IPS-11a (cell line): Measurements from ENCODE around the gene COL5A1.

Experiments
- H3K4me3 ChIP-seq: one replicate; pipeline ENCODE4 v1.5.1; 2013; ENCODE audit warnings: low read depth, low read length, control low read depth

The COL5A1 gene

GRCh38 chr9:134782921-134783698 is 141.5 kb downstream of the COL5A1 start:
- no peak overlapping the region for H3K4me3 ChIP-seq

- no peak overlapping the region for H3K4me3 ChIP-seq
Measured at GRCh38 chr9:134783699-134784039, 142.1 kb downstream of the COL5A1 start.

GRCh38 chr9:134784577-134785305 is 143.1 kb downstream of the COL5A1 start:
- no peak overlapping the region for H3K4me3 ChIP-seq

GRCh38 chr9:134785325-134786108 is 143.9 kb downstream of the COL5A1 start:
- no peak overlapping the region for H3K4me3 ChIP-seq

GRCh38 chr9:134787601-134788531 is 146.3 kb downstream of the COL5A1 start:
- no peak overlapping the region for H3K4me3 ChIP-seq

- H3K4me3 ChIP-seq = no peak overlapping the region
Measured at GRCh38 chr9:134789168-134789567, 147.6 kb downstream of the COL5A1 start.

GRCh38 chr9:134791009-134791408 is 149.4 kb downstream of the COL5A1 start:
- H3K4me3 ChIP-seq = no peak overlapping the region

- no peak overlapping the region for H3K4me3 ChIP-seq
Measured at GRCh38 chr9:134792627-134793026, 151.0 kb downstream of the COL5A1 start.

GRCh38 chr9:134793288-134794188 is 151.9 kb downstream of the COL5A1 start:
- H3K4me3 ChIP-seq = no peak overlapping the region

GRCh38 chr9:134794663-134795370 is 153.2 kb downstream of the COL5A1 start:
- no peak overlapping the region for H3K4me3 ChIP-seq

GRCh38 chr9:134795446-134795845 is 153.8 kb downstream of the COL5A1 start:
- no peak overlapping the region for H3K4me3 ChIP-seq

GRCh38 chr9:134796882-134797281 is 155.3 kb downstream of the COL5A1 start:
- no peak overlapping the region for H3K4me3 ChIP-seq

GRCh38 chr9:134800791-134801339 is 159.3 kb downstream of the COL5A1 start:
- no peak overlapping the region for H3K4me3 ChIP-seq

- H3K4me3 ChIP-seq = no peak overlapping the region
Measured at GRCh38 chr9:134802216-134802795, 160.7 kb downstream of the COL5A1 start.

GRCh38 chr9:134804871-134805270 is 163.3 kb downstream of the COL5A1 start:
- no peak overlapping the region for H3K4me3 ChIP-seq

GRCh38 chr9:134807716-134808446 is 166.3 kb downstream of the COL5A1 start:
- no peak overlapping the region for H3K4me3 ChIP-seq

- H3K4me3 ChIP-seq = no peak overlapping the region
Measured at GRCh38 chr9:134808447-134808792, 166.8 kb downstream of the COL5A1 start.

GRCh38 chr9:134809292-134809691 is 167.7 kb downstream of the COL5A1 start:
- H3K4me3 ChIP-seq = no peak overlapping the region
